A204.1 (cell line): ENCODE data around the gene POTEE.
"Not testable (repeated sequence)": the region's sequence is repeated elsewhere in the genome, so short reads cannot be mapped to it uniquely, and the experiment has no call there.

Source experiments
- FAIRE-seq: peaks from 2 replicates; lab custom pipeline; 2012; peaks lifted over from hg19 to GRCh38; lab: Jason Lieb, UNC

Gene POTEE

DNA sequence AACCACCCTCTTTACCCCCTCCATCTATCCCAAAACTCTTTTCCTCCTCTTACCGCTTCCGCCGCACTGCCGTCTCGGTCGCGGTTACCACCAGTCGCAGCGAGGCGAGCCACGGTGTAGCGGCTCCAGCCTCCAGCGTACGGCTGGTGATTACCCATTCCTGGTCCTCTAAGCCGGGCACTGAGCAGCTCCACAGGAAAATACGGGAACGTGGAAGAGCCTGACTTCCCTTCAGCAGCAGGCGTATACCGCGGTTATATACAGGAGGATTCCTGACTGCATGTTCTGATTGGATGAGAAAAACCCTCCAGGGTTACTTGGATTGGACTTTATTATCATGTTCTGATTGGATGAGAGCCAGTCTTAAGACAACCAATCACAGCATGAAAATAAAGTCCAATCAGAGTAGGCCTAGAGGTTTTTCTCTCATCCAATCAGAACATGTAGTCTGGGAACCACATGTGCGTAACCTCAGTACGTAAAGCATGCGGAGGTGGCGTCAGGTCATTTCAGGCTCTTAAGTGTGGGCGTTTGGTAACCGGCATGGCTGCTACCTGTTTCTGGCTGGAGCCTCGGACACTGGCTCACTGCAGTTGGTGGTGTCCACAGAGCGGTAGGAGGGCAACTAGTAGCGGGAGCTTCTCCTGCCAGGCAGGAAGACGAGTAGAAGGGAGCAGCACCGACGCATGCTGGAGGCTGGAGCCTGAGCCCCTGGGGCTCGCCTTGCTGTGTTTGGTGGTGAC is at the start of gene POTEE:
TSS of gene POTEE (plus strand) at position 507 of the 743 bp plus-strand sequence. CDS start 8,867 bp downstream, outside the sequence.
- not testable (repeated sequence) for FAIRE-seq

DNA sequence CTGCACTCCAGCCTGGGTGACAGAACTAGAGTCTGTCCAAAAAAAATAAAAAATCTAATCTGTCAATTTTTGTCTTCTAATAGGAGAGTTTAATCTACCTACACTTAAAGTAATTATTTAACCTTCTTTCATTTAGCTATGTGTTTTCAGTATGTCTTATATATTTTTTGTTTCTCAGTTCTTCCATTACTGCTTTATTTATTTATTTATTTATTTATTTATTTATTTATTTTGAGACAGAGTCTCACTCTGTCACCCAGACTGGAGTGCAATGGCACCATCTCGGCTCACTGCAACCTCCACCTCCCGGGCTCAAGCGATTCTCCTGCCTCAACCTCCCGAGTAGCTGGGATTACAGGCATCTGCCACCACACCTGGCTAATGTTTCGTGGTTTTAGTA is 43.8 kb upstream of the POTEE start:
- FAIRE-seq: not testable (repeated sequence)

GRCh38 chr2:131168538-131168937 is 40.8 kb upstream of the POTEE start:
- FAIRE-seq: no peak

GRCh38 chr2:131178050-131178449 is 31.3 kb upstream of the POTEE start:
- not testable (repeated sequence) for FAIRE-seq

GRCh38 chr2:131178721-131179418 is 30.5 kb upstream of the POTEE start:
- not testable (repeated sequence) for FAIRE-seq

DNA sequence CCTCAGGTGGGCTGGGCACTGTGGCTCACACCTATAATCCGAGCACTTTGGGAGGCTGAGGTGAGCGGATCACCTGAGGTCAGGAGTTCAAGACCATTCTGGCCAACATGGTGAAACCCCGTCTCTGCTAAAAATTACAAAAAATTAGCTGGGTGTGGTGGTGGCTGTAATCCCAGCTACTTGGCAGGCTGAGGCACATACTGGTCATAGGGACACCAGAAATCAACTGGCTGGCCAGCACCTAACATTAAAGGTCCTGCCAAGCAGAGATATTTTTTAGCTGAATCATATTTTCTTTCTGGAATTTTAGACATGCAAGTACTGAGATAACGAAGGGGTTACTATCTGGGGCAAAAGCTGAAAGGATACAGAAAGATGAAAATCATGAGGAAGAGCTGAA is 27.9 kb upstream of the POTEE start:
- not testable (repeated sequence) for FAIRE-seq

DNA sequence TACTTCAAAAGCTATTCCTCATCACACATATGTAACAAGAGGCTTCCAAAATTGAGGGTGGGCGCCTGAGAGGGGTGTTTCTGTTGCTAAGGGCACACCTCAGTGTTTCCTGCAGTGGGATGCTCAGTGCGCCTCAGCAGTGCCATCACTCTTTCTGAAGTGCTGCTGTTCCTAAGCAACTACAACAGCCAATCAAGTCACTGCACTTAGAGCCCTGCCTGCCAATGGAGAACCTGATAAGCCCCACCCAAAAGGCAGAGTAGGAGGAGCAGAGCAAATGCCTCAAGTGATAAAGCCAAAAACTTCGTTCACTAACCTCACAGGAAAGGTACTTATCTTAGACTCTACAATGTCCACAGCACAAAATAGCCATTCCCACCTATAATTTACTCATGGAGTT is 15.9 kb upstream of the POTEE start:
- FAIRE-seq: not testable (repeated sequence)

GRCh38 chr2:131196186-131196585 is 13.2 kb upstream of the POTEE start:
- FAIRE-seq: not testable (repeated sequence)

- no peak for FAIRE-seq
These were observed 8.2 kb upstream of the POTEE start for GRCh38 chr2:131201098-131201497.

GRCh38 chr2:131207839-131208238 is 1.5 kb upstream of the POTEE start:
- not testable (repeated sequence) for FAIRE-seq

DNA sequence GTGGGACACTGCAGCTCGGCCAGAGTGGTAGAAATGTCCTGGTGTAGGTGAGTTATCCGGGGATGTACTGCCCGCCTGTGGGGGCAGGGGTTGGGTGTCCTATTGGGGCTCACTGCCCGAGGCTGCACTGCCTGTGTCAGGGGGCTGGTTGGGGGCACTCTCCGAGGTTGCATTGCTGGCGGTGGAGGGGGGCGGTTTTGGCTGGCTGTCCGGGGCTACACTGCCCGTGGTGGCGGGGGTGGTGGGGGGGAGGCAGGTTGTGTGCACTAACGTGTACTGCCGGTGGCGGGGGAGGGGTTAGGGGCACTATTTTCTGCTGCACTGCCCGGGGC is 403 bp downstream of the POTEE start:
- not testable (repeated sequence) for FAIRE-seq

DNA sequence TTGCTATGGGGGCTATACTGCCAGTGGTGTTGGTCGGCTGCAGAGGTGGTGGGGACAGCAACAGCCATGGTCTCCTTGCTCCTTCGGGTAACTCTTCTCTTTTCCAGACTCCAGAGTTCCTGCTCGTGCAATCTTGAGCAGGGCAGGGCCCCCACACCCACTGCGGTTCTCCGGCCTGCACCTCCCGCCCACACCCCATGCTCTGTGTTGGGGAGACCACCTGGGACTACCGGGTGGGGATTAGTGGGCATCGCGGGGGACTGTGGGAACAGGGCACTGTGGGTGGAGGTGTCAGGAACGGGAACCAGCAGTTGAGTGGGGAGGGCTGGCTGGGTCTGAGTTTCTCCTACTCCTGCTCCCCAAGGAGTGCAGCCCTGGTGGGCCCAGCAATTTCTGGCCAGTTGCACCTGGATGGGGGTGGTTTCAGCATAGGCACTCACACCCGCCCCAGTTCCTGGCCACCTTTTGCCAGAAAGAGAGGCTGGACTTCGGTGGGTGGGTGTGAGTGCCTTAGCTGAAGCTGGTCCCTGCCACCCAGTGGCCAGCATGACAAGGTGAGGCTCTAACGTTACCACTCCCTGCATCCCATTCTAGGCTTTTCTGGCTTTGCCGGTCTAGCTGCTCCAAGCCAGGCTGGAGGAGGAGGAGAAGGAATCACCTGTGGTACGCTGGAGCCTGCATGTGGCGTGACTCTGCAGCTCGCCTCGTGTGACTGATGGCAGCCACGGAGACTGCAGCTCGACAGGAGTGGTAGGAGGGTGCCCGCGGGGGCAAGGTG is 1.3 kb downstream of the POTEE start:
- FAIRE-seq: not testable (repeated sequence)

- not testable (repeated sequence) for FAIRE-seq
These were observed 8.1 kb downstream of the POTEE start for GRCh38 chr2:131217238-131217986.

GRCh38 chr2:131235543-131236449 is 26.5 kb downstream of the POTEE start:
- not testable (repeated sequence) for FAIRE-seq
